Activated T-cell treated with anti-CD3 and anti-CD28 coated beads, Interleukin-2, amount 50 U/mL, for 48 hours (primary cell): ENCODE results near the gene ADCK1.
A peak's percentile ranks its signal among the peaks of the same experiment; 100 is the strongest.
"Not testable (repeated sequence)": the region's sequence is repeated elsewhere in the genome, so short reads cannot be mapped to it uniquely, and the experiment has no call there.

Experiments
- DNase-seq, 2 experiments: peaks; one replicate each; pipeline ENCODE4 v3.0.0-alpha.2; 2020

ADCK1 gene

DNA sequence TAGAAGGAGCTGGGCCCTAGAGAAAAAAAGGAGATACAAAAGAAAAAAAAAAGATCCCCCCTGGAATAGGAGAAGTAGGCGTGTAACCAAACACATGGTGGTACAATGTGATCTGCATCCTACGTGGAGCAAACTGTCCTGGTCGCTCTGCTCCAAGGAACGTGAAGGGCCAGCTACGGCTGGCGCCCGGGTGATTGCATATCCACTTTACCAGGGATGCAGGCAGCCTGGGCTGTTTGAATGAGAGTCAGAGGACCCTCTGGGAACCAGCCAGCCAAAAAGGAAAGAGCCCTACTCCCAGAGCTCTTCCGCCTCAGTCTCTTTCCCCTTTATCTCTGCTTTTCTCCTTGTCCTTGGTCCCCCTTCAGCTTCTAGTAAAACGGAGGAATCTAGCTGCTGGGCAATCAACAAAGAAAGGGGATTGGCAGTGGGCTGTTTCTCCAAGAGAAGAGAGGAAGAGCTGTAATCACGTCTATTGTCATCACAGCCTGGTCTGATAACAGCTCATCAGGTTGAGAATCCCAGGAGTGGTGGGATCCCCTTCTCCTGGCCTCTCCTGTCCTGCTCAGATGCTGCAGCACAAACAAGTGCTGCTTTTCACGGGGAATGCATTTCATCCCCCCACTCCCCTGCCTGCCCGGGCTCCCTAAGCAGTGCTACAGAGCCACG lies 156.0 kb downstream of the ADCK1 start:
- no peak for DNase-seq

DNA sequence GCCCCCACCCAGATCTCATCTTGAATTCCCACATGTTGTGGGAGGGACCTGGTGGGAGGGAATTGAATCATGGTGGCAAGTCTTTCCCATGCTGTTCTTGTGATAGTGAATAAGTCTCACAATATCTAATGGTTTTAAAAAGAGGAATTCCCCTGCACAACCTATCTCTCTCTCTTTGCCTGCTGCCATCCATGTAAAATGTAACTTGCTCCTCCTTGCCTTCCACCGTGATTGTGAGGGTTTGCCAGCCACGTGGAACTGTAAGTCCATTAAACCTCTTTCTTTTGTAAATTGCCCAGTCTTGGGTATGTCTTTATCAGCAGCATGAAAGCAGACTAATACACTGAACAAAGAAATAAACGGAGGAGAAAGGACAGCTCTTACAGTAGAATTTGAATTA lies 159.8 kb downstream of the ADCK1 start:
- not testable (repeated sequence) for DNase-seq

DNA sequence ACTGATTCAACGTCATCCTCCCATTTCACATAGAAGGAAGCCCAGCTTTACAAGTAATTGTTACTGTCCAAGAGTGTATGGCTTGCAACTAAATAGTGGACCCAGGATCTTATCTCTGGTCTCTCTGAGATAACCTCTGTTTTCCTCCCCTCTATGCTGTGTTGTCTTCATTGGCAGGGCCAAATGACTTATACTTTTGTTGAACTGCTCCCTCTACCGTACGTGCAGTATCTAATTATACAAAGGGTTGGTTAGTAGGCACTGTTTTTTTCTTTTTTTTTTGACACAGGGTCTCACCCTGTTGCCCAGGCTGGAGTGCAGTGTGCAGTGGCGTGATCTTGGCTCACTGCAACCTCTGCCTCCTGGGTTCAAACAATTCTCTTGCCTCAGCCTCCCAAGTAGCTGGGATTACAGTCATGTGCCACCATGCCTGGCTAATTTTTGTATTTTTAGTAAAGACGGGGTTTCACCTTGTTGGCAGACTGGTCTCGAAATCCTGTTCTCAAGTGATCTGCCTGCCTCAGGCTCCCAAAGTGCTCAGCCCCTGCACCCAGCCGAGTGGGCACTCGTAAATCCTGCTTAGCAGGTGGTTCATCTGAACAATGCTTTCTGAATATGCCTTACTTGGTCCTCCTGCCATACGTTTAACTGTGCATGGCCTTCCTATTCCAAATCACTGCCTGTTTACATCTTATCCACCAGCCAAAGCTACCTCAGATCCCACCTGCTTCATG lies 162.1 kb downstream of the ADCK1 start:
- DNase-seq = no peak

DNA sequence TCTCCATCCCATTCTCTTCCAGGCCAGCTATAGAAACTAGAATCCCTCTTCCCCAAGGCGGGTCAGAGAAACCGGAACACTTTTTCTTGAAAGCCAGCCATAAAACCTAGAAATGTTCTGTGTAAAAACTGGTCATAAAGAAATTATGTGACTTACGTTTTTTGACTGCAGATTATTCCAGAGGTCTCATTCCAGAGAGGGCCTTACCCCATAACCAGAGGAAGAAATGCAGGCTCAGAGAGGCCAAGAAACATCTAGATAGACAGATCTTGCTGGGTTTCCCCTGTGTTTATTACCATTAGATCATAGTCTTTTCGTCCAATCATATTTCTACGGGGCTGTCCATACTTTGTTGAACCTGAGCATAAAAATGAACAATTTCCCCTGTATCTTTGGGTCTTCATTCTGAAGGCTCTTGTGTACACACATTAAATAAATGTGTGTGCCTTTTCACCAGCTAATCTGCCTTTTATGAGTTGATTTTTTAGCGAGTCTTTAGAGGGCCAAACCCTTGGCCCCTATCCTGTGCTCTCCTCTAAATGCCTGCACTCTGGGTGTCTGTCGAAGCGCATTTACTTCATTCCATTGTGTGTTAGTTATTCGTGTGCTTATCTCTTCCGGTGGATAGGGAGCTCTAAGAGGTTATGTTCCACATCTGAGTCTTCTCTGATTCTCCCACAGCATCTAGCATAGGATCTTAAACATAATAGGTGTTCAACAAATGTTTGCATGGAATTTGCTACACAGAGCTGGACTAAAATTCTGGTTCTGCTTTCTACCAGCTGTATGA lies 163.0 kb downstream of the ADCK1 start:
- no peak for DNase-seq

DNA sequence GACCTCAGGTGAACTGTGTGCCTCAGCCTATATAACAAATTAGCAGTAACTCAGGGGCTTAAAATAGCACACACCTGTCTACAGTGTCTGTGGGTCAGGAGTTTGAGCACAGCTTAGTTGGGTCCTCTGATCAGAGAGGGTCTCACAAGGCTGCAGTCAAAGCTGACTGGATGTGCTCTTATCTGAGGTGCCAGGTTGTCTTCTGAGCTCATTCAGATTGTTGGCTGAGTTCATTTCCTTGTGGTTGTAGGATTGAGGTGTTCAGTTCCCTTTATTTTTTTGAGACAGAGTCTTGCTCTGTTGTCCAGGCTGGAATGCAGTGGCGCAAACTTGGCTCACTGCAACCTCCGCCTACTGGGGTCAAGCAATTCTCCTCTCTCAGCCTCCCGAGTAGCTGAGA lies 164.7 kb downstream of the ADCK1 start:
- DNase-seq = no peak

DNA sequence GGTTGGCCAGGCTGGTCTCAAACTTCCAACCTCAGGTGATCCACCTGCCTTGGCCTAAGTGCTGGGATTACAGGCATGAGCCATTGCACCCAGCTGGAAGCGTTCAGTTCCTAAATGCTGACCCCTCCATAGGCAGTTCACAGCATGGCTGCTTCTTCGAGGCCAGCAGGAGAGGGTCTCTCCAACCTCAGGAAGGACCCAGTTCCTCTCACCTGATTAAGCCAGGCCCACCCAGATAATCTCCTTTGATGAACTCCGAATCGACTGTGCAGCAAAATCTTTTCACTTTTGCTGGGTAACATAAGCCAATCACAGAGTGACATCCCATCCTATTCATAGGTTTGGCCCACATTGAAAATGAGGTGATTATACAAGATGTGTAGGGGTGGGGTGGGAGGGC lies 165.1 kb downstream of the ADCK1 start:
- no peak for DNase-seq

DNA sequence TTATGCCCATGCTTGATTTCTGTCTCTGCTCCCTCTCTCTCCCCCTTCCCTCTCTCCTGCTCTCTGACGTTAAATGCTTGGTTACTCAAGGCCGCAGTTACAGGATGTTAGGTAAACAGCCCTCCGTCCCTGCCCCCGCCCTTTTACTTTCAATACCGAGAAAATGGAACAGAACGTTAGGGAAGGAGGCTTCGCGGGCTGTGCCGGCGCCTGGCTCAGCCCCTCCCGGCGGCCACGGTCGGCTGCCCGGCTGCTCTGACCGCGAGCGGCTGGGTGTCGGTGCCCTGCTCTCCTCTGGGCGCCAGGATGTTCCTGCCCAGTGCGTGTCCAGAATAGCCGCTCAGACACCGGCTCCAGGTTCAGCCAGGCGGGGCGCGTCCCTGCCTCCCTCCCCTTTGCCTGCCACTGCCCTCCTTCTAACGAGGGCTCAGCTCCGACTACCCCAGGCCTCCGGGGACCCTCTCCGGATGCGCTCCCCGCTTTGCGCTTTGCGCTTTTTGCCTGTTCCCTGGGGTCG lies 166.1 kb downstream of the ADCK1 start:
- peak in 1 of 2 experiments; percentile 16 for DNase-seq

DNA sequence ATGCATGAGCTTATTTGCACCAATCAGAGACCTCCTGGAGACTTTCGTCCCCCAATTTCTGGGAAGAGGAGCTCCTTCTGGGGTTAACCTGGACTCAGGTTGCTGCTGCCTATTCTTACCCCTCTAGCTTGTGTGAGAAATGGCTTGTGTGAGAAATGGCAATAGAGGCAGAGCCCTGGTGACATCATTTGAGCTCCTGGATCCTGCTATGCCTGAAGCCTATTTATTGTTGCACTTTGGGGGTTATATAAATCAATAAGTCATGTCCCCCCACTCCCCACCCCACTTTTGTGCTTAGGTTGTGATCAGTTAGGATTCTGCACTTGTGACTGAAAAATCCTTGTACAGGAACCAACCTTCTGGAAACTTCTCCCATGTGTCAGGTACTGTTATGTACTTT lies 167.2 kb downstream of the ADCK1 start:
- no peak for DNase-seq

DNA sequence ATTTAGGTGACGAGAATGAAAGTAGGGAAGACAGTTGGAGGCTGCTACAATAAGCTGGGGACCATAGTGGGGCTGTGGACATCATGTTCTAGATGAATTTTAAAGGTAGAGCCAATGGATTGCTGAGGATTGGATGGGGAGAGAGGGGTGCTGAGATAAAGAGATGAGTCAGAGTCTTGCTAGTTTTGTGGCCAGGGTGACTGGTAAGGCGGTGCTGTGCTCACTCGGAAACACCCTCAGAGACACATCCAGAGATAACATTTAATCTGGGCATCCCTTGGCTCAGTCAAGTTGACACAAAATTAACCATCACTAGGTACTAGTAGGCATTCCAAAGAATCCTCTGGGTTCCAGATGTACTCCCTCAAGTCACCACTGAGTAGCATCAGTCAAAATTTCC lies 170.7 kb downstream of the ADCK1 start:
- DNase-seq = no peak

DNA sequence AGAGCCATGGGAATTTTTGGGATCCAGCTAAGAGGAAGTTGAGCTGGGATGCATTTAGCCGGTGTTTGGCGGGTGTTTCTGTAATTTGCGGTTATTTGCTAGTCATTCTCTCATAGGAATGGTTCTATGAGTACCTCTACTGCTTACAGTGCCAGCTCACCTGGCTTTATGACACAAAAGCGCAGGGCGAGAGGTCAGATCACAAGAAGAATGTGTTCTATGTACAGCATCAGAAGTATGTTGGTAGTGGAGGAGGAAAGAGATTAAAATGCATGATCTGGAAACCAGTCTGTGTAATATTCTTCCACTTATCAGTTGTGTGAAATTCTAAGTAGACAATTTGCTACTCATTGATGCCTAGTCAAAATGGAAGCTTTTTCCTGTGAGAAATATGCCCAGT lies 173.3 kb downstream of the ADCK1 start:
- no peak for DNase-seq

DNA sequence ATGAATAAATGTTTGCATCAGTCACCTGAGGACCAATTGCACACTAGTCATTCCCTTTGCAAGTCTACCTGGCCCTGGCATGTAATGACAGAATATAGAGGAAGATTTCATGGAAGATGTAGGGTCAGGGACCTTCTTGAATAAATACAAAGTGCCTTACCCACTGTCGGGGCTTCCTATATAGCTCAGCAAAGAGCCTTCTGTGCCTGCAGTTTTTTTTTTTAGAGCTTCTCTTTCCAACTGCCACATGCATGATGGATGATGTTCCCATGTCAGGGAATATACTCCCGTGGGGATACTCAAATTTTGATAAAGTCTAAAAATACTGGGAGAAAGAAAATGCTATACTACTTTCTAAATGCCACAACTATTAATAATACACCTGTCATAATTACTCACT lies 176.7 kb downstream of the ADCK1 start:
- no peak for DNase-seq

DNA sequence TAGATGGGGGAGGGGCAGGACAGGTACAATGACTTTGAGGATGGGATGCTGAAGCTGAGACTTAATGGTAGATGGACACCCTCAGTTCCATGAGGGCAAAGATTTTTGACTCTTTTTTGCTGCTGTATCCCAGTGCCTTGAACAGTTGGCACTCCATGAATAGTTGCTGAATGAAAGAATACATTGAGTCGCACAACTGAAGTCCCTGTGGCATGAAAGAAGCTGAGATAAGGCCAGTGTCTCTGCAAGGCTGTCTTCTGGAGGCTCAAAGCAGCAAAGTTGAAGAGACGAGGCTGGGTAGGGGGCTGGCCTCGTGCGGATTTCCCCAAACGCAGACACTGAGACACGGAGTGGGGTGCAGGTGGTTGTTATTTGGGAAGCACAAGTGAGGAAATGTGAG lies 179.3 kb downstream of the ADCK1 start:
- DNase-seq = no peak

DNA sequence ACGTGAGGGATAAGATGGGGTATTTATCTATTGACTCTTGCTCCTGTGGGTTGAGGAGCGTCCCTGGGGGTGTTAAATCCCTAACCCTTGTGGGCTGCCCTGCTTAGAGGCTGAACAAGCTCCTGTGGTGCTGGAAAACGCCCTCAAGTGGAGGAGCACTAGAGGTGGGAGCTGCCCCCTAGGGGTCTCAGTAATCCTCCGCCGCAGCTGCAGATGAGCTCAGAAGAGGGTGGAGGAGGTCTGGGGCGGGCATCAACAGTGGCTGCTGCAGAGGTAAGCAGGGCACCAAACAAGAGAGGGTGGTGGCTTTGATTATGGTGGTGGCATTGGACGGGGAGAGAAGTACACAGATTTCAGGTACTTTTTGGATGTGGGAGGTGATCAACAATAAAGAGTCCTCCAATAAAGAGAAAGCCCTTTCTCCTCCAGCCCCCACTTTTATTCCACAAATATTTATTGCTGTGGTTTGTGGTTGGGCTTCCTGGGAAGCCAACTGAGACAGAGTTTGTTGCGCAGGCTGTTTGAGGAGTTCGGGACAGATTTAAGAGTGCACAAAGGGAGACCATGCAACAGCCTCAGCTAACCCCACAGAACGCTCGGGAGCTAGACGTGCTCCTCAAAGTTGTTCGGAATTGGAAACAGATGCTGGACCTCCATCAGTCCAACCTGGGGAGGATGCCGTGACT lies 179.9 kb downstream of the ADCK1 start:
- DNase-seq = no peak

DNA sequence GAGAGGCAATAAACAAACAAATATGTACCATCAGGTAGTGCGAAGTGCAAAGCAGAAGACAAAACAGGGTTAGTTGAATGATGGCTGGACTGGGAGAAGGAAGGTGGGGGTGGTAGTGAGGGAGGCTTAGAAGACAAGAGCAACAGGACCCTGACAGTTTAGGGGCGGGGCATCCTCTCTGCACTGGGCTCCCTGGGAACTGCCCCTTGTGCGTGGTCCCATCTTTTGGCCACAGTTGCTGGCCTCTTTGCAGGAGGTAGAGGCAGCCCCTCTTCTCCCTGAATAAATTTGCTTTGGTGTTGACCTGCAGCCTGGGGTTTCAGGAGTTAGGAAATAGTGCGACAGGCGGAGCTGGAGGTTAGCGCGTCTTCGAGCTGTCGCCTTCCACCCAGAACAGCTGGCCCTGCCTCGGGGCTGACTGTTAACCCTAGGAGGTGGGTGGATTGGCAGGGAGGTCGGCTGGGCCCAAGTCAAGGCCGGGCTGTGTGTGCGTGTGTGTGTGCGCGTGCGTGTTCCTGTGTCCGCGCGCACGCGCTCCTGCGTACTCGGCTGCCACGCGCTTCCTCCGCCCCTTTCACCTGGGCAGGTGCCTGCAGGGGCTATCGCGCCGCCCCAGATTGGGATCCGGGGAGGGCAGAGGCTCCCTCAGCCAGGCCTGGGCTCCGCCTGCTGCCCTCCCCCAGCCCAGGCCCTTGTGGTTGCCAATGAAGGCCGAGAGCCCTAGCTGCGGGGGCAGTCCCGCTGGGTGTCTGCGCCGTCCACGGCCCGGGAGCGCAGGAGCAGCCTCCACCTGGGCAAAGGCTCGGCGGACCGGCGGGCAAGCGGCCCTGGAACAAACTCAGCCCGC lies 180.8 kb downstream of the ADCK1 start:
- DNase-seq = no peak
